Esophagus squamous epithelium (tissue), 4 donors: ENCODE measurements around the gene NOL12.

Experiments
- POLR2A ChIP-seq, 4 donors: fragments of 450-650 bp; IDR thresholded peaks; one replicate each; pipeline ENCODE4 v1.6.1; 2017; ENCODE audit warnings: antibody characterized with exemption in 4 of 4, mild to moderate bottlenecking in 4 of 4, moderate library complexity in 3 of 4
- TF ChIP-seq, protein P1 (sequence below), 6 experiments: fragments of 450-650 bp in 4 of 6; fragments of 200-600 bp in 2 of 6; sonication (generic) in 2 of 6; IDR thresholded peaks; one replicate each; pipeline ENCODE4 v1.5.1; 2016 to 2019; ENCODE audit warnings: antibody characterized with exemption in 6 of 6, mild to moderate bottlenecking in 4 of 6, moderate library complexity in 4 of 6

DNA sequence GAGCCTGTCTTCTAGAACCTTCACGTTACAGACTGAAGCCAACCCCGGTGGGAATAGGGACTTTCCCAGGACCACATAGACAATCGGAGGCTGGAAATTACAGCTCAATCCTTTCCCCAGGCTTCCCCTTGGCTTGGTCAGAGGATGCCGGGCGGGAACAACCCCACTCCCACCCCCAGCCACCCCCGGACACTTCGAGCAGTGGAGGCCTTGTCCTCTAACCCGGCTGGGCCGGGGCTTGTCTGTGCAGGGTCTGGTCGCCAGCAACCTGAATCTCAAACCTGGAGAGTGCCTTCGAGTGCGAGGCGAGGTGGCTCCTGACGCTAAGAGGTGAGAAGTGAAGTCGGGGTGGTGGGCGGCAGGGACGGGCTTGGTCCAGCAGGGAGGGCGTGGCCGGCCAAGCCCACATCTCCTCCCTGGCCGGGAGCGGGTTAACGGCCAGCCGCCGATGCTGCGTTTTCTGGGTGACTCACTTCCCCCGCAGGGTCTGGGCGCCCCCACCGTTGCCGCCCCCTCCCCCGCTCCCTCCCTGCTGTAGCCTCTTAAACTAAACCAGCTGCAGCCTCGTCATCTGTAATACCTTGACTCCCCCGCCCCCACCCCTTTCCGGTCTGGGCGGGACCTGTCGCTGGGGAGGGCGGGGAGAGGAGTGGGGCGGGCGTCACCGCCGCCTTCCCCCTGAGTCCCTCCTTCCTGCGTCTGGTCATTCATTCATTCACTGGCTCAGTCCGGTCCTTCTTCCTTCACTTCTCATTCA is 9.2 kb upstream of the NOL12 start:
- peak in 1 of 4 donors; percentile 55 for TF ChIP-seq POLR2A (IDR thresholded peaks at IDR 0.05)
- TF ChIP-seq, protein P1, sequence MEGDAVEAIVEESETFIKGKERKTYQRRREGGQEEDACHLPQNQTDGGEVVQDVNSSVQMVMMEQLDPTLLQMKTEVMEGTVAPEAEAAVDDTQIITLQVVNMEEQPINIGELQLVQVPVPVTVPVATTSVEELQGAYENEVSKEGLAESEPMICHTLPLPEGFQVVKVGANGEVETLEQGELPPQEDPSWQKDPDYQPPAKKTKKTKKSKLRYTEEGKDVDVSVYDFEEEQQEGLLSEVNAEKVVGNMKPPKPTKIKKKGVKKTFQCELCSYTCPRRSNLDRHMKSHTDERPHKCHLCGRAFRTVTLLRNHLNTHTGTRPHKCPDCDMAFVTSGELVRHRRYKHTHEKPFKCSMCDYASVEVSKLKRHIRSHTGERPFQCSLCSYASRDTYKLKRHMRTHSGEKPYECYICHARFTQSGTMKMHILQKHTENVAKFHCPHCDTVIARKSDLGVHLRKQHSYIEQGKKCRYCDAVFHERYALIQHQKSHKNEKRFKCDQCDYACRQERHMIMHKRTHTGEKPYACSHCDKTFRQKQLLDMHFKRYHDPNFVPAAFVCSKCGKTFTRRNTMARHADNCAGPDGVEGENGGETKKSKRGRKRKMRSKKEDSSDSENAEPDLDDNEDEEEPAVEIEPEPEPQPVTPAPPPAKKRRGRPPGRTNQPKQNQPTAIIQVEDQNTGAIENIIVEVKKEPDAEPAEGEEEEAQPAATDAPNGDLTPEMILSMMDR (IDR thresholded peaks at IDR 0.05): no peak
